Neuronal stem cell (in vitro differentiated cells): ENCODE results near the gene CACHD1. TPM values are rescaled to one million over a fixed set of nuclear protein-coding genes. Genes with fewer than 3 reads are reported as not detected.
"Not testable (repeated sequence)": the region's sequence is repeated elsewhere in the genome, so short reads cannot be mapped to it uniquely, and the experiment has no call there.

Experiments
- DNase-seq: peaks from one replicate; pipeline ENCODE4 v3.0.0-alpha.2; 2013; ENCODE audit warnings: low spot score
- H2AFZ ChIP-seq: one replicate; pipeline ENCODE4 v1.6.1; 2013; ENCODE audit warnings: mild to moderate bottlenecking, low read length, inconsistent platforms
- H2AK5ac ChIP-seq: 2 replicates; pipeline ENCODE4 v1.6.1; 2013; ENCODE audit warnings: low read depth, mild to moderate bottlenecking, inconsistent platforms, low read length, moderate library complexity, mixed read lengths
- H2BK120ac ChIP-seq: 2 replicates; pipeline ENCODE4 v1.6.1; 2013; ENCODE audit warnings: low read depth, mild to moderate bottlenecking, inconsistent platforms, low read length, moderate library complexity, mixed read lengths
- H2BK12ac ChIP-seq: one replicate; pipeline ENCODE4 v1.6.1; 2013; ENCODE audit warnings: low read length, inconsistent platforms
- H2BK15ac ChIP-seq: 2 replicates; pipeline ENCODE4 v1.6.1; 2013; ENCODE audit warnings: mild to moderate bottlenecking, low read length, inconsistent platforms, mixed read lengths
- H2BK5ac ChIP-seq: one replicate; pipeline ENCODE4 v1.6.1; 2013; ENCODE audit warnings: inconsistent platforms, mild to moderate bottlenecking, low read length, moderate library complexity
- H3K14ac ChIP-seq: one replicate; pipeline ENCODE4 v1.6.1; 2013; ENCODE audit warnings: low read length, inconsistent platforms
- H3K18ac ChIP-seq: 2 replicates; pipeline ENCODE4 v1.6.1; 2013; ENCODE audit warnings: low read length, inconsistent platforms
- H3K23ac ChIP-seq: 2 replicates; pipeline ENCODE4 v1.6.1; 2013; ENCODE audit warnings: low read depth, mild to moderate bottlenecking, mixed read lengths, low read length, inconsistent platforms; ENCODE audit not compliant: poor library complexity
- H3K27ac ChIP-seq: replicated peaks from 3 replicates; pipeline ENCODE4 v1.5.1; 2013; ENCODE audit warnings: low read length, inconsistent platforms
- H3K27me3 ChIP-seq, 3 experiments: 2 replicates each; pipeline ENCODE4 v1.6.1; 2013; ENCODE audit warnings: low read length in 3 of 3, mild to moderate bottlenecking in 2 of 3, inconsistent platforms in 1 of 3, low read depth in 1 of 3, mixed read lengths in 1 of 3, moderate library complexity in 1 of 3; ENCODE audit not compliant: control insufficient read depth in 3 of 3, insufficient read depth in 3 of 3
- H3K36me3 ChIP-seq, 2 donors: replicated peaks in 1 of 2; 2 replicates each; pipeline ENCODE4 v1.6.1; 2013; ENCODE audit warnings: low read length in 2 of 2; ENCODE audit not compliant: control insufficient read depth in 2 of 2, insufficient read depth in 2 of 2
- H3K4ac ChIP-seq: 2 replicates; pipeline ENCODE4 v1.6.1; 2013; ENCODE audit warnings: inconsistent platforms, mild to moderate bottlenecking, low read length, moderate library complexity
- H3K4me1 ChIP-seq, 2 donors: 1 replicate in 1 of 2; 2 replicates in 1 of 2; pipeline ENCODE4 v1.6.1; 2013; ENCODE audit warnings: low read length in 2 of 2, low read depth in 1 of 2; ENCODE audit not compliant: control insufficient read depth in 2 of 2, insufficient read depth in 1 of 2
- H3K4me2 ChIP-seq: one replicate; pipeline ENCODE4 v1.6.1; 2013; ENCODE audit warnings: mild to moderate bottlenecking, low read length, inconsistent platforms; ENCODE audit not compliant: insufficient read depth, poor library complexity, severe bottlenecking
- H3K4me3 ChIP-seq, 2 donors: 2 replicates each; pipeline ENCODE4 v1.5.1; 2013; ENCODE audit warnings: low read length in 2 of 2, mild to moderate bottlenecking in 2 of 2, inconsistent platforms in 1 of 2, moderate library complexity in 1 of 2
- H3K79me1 ChIP-seq: one replicate; pipeline ENCODE4 v1.6.1; 2013; ENCODE audit warnings: low read depth, mild to moderate bottlenecking, inconsistent platforms, low read length, moderate library complexity
- H3K9ac ChIP-seq: one replicate; pipeline ENCODE4 v1.6.1; 2013; ENCODE audit warnings: mild to moderate bottlenecking, low read depth, low read length, inconsistent platforms; ENCODE audit not compliant: poor library complexity
- H3K9me3 ChIP-seq, 2 donors: replicated peaks in 1 of 2; 2 replicates each; pipeline versions ENCODE3 to v1.6.1; 2013; ENCODE audit warnings: low read length in 2 of 2, mild to moderate bottlenecking in 2 of 2, inconsistent platforms in 1 of 2, low read depth in 1 of 2, mixed read lengths in 1 of 2, moderate library complexity in 1 of 2; ENCODE audit not compliant: control insufficient read depth in 2 of 2, insufficient read depth in 1 of 2
- H4K8ac ChIP-seq: one replicate; pipeline ENCODE4 v1.6.1; 2013; ENCODE audit warnings: low read depth, mild to moderate bottlenecking, inconsistent platforms, low read length, moderate library complexity
- H4K91ac ChIP-seq: one replicate; pipeline ENCODE4 v1.6.1; 2013; ENCODE audit warnings: low read length, low read depth, mild to moderate bottlenecking, inconsistent platforms; ENCODE audit not compliant: poor library complexity
- WGBS, 2 donors: extraction: QIAGEN DNeasy Blood & Tissue Kit; methylation state at CpG; one replicate each; pipeline ENCODE4 v1.1.7; 2013; ENCODE audit warnings: missing lambda C conversion rate in 2 of 2, mixed read lengths in 1 of 2; ENCODE audit not compliant: insufficient read length in 2 of 2, insufficient replicate concordance in 1 of 2; ENCODE audit errors: extremely low coverage in 2 of 2; 5-methylcytosine and 5-hydroxymethylcytosine counted together
- small RNA-seq: library from polyadenylated mRNA; stranded (forward); fragments of <200 nt; extraction: miRNeasy Mini kit (QIAGEN cat#:217004); gene quantifications from one replicate; pipeline ENCODE3, GENCODE V24; 2013; ENCODE audit not compliant: insufficient read depth

CACHD1 gene

GRCh38 chr1:64733581-64734286 is 263.8 kb downstream of the CACHD1 start:
- no peaks in the 10 kb centered on the region for H3K27me3 ChIP-seq
- H2BK120ac ChIP-seq: no peak overlapping the region
- H3K4me1 ChIP-seq: no peaks in the 10 kb centered on the region
- H2AFZ ChIP-seq: no peak overlapping the region
- H3K4me3 ChIP-seq: no peak overlapping the region
- H2BK5ac ChIP-seq: no peak overlapping the region
- no peak for DNase-seq
- H4K91ac ChIP-seq: no peak overlapping the region
- H4K8ac ChIP-seq: no peak overlapping the region
- H3K23ac ChIP-seq: no peak overlapping the region
- H3K79me1 ChIP-seq: no peaks in the 10 kb centered on the region
- no peak overlapping the region for H3K4ac ChIP-seq
- H3K9me3 ChIP-seq: no peaks in the 10 kb centered on the region
- H3K27ac ChIP-seq: no peak overlapping the region
- no peak overlapping the region for H2BK15ac ChIP-seq
- no peak overlapping the region for H2AK5ac ChIP-seq
- H3K14ac ChIP-seq: no peak overlapping the region
- H3K36me3 ChIP-seq: no peaks in the 10 kb centered on the region
- H3K9ac ChIP-seq: no peak overlapping the region
- H3K18ac ChIP-seq: no peak overlapping the region
- H2BK12ac ChIP-seq: no peak overlapping the region
- WGBS, 2 donors: no CpG with 5 or more reads among the region's 3 CpGs
- no peak overlapping the region for H3K4me2 ChIP-seq

DNA sequence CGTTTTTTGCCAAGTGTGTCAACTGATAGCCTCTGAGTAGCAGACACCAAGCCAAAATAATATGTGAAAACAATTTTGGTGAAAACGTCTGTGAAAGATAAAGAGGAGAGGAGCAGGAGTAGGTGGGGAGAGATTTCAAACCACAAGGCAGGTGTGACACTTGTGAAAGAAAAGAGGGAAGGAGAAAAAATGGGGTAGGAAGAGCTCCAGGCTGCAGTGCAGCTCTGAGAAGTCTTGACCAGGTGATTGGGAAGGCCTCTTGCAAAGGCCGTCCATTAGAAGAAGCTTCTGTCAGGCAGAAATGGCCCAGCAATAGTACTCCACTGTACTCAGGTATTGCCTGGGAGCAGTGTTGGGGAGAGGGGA is 264.3 kb downstream of the CACHD1 start:
- no peaks in the 10 kb centered on the region for H3K79me1 ChIP-seq
- no peak overlapping the region for H3K4ac ChIP-seq
- H3K27ac ChIP-seq: no peak overlapping the region
- H3K18ac ChIP-seq: no peak overlapping the region
- H2BK5ac ChIP-seq: no peak overlapping the region
- H2AFZ ChIP-seq: no peak overlapping the region
- WGBS, 2 donors: no CpG with 5 or more reads among the region's 3 CpGs
- DNase-seq: no peak
- no peak overlapping the region for H4K8ac ChIP-seq
- no peaks in the 10 kb centered on the region for H3K9me3 ChIP-seq
- H3K4me1 ChIP-seq: no peaks in the 10 kb centered on the region
- H3K4me3 ChIP-seq: no peak overlapping the region
- H3K23ac ChIP-seq: no peak overlapping the region
- H2BK12ac ChIP-seq: no peak overlapping the region
- no peak overlapping the region for H3K4me2 ChIP-seq
- H4K91ac ChIP-seq: no peak overlapping the region
- H2AK5ac ChIP-seq: no peak overlapping the region
- no peak overlapping the region for H2BK120ac ChIP-seq
- H3K36me3 ChIP-seq: no peaks in the 10 kb centered on the region
- H2BK15ac ChIP-seq: no peak overlapping the region
- no peak overlapping the region for H3K14ac ChIP-seq
- H3K27me3 ChIP-seq: no peaks in the 10 kb centered on the region
- no peak overlapping the region for H3K9ac ChIP-seq

GRCh38 chr1:64740687-64741086 is 270.8 kb downstream of the CACHD1 start:
- DNase-seq, H3K27ac ChIP-seq, H2BK5ac ChIP-seq, H4K8ac ChIP-seq, H2AFZ ChIP-seq, H3K4ac ChIP-seq, H3K4me1 ChIP-seq, H2BK15ac ChIP-seq, H3K14ac ChIP-seq, H3K18ac ChIP-seq, H3K4me2 ChIP-seq, H2BK12ac ChIP-seq, H2AK5ac ChIP-seq, H3K27me3 ChIP-seq, H3K4me3 ChIP-seq, H4K91ac ChIP-seq, H3K36me3 ChIP-seq, H3K9ac ChIP-seq, H3K79me1 ChIP-seq, H3K9me3 ChIP-seq, H3K23ac ChIP-seq, H2BK120ac ChIP-seq: not testable (repeated sequence)
- WGBS, 2 donors: no CpG with 5 or more reads among the region's 1 CpG

Small RNA genes lying within 50 kb of the gene (small RNA-seq; reads per million reads assigned to genes)
- not detected for gene MIR4794
